GM21717 (cell line): ENCODE results near the gene TBC1D22A.

Experiments
- ATAC-seq: cut with Tn5 transposase; IDR thresholded peaks from one replicate; pipeline ENCODE4 v1.9.1; 2021; ENCODE audit warnings: mild to moderate bottlenecking, moderate library complexity; ENCODE audit not compliant: unreplicated experiment

TBC1D22A gene

GRCh38 chr22:47089374-47089773 is 326.9 kb downstream of the TBC1D22A start:
- no peak for ATAC-seq

- ATAC-seq, result no peak
These were observed 327.5 kb downstream of the TBC1D22A start for GRCh38 chr22:47089796-47090460.

GRCh38 chr22:47090591-47091245 is 328.3 kb downstream of the TBC1D22A start:
- no peak for ATAC-seq

GRCh38 chr22:47091246-47091651 is 328.8 kb downstream of the TBC1D22A start:
- ATAC-seq, result no peak

GRCh38 chr22:47091921-47092700 is 329.7 kb downstream of the TBC1D22A start:
- no peak for ATAC-seq

- ATAC-seq, result no peak
These were observed 330.5 kb downstream of the TBC1D22A start for GRCh38 chr22:47092896-47093311.

GRCh38 chr22:47093720-47094119 is 331.3 kb downstream of the TBC1D22A start:
- ATAC-seq, result no peak

- ATAC-seq, result no peak
These were observed 332.4 kb downstream of the TBC1D22A start for GRCh38 chr22:47094861-47095330.

GRCh38 chr22:47095395-47096122 is 333.1 kb downstream of the TBC1D22A start:
- ATAC-seq, result no peak

GRCh38 chr22:47098121-47098520 is 335.7 kb downstream of the TBC1D22A start:
- ATAC-seq, result no peak

- ATAC-seq, result no peak
These were observed 336.1 kb downstream of the TBC1D22A start for GRCh38 chr22:47098554-47098953.

- no peak for ATAC-seq
These were observed 337.6 kb downstream of the TBC1D22A start for GRCh38 chr22:47100019-47100418.

GRCh38 chr22:47100646-47101200 is 338.3 kb downstream of the TBC1D22A start:
- ATAC-seq, result no peak

- no peak for ATAC-seq
These were observed 339.0 kb downstream of the TBC1D22A start for GRCh38 chr22:47101321-47101885.

- ATAC-seq, result no peak
These were observed 339.6 kb downstream of the TBC1D22A start for GRCh38 chr22:47102081-47102480.

- no peak for ATAC-seq
These were observed 340.2 kb downstream of the TBC1D22A start for GRCh38 chr22:47102648-47103047.

- ATAC-seq, result no peak
These were observed 342.6 kb downstream of the TBC1D22A start for GRCh38 chr22:47105085-47105484.

GRCh38 chr22:47106806-47107205 is 344.4 kb downstream of the TBC1D22A start:
- ATAC-seq, result no peak

GRCh38 chr22:47107431-47107830 is 345.0 kb downstream of the TBC1D22A start:
- no peak for ATAC-seq

GRCh38 chr22:47110817-47111443 is 348.5 kb downstream of the TBC1D22A start:
- no peak for ATAC-seq
